Measurements from ENCODE around the gene NAGS. TPM values are rescaled to one million over a fixed set of nuclear protein-coding genes. Genes with fewer than 3 reads are reported as not detected.

NAGS gene
- polyA plus RNA-seq, 1 of the 3 experiments (the other 2 are of a cell fraction) = 1.7 TPM

DNA sequence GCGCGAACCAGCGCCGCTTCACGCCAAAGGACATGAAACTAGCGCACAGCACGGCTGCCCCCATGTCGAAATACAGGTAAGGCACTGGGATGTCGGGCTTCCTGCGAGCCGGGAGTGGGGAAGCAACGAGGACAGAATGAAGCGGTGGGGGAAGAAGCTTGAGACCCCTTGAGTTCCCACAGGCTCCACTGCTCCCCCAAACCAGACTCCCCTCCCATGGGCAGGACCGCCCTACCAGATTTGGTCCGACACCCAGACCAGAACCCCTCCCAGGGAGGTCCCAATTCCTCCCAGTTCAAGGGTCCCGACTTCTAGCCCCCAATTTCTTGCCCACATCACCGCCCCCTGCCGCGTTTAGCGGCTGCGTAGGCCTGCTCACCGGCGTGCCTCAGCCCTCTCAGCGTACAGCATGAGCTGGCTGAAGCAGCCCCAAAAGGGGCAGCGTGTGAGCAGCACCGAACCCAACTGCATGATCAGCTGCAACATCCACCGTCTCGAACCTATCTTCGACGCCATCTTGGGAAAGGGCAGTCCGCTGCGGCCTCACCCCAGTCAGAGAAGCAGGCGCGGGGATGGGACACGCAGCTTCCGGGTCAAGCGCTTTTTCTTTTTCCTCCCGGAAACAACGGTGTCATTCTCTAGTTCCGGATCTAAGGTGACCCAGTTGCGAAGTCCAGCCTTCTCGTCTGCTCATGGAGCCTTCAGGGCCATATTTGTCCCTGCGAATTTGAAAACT, 10.2 kb downstream of the NAGS start, which contains the start of gene TMEM101:
Gene TMEM101, minus strand, starts transcription at position 527 of the 736 bp plus-strand sequence. Its CDS starts 11 bp downstream, at position 516.
- H3K4me2 ChIP-seq = peak within 1 kb of the TSS; percentile 93
- CTCF ChIA-PET = interaction anchor here (0.8 to 31.1 kb wide), 8 partner anchors 8 to 101 kb away, joined by 3 to 638 read pairs (median 4); partner anchors contain the start of gene PPY
- H3K9me2 ChIP-seq = no peaks in the 10 kb centered on the region
- POLR2A ChIA-PET = interaction anchor here (0.6 to 1.8 kb wide), 4 partner anchors 11 to 236 kb away, joined by 3 to 6 read pairs (median 3); partner anchors contain the start of gene LSM12
- WGBS (ENCODE audit: low lambda C conversion rate) = 2% methylated on average over 42 of the region's 43 CpGs
- peak within 1 kb of the TSS; percentile 68 to 92 for H3K27ac ChIP-seq (ENCODE audit: low read depth in 2 of 2, low read length in 1 of 2)
- H3K4me3 ChIP-seq (ENCODE audit: low read depth in 2 of 2, low read length in 1 of 2) = peak within 1 kb of the TSS; percentile 96 to 97
- no peaks in the 10 kb centered on the region for H4K20me1 ChIP-seq (ENCODE audit: insufficient read depth)
- H3F3A ChIP-seq (replicated peaks; ENCODE audit: insufficient read depth) = peaks cover 4% of the 10 kb centered on the region
- peaks cover 0 to 32% of the 10 kb centered on the region in 2 experiments; a peak in 2 of 4 replicates for H3K4me1 ChIP-seq (ENCODE audit: control insufficient read depth in 1 of 2, insufficient read depth in 2 of 2, low read depth in 1 of 2, low read length in 1 of 2)
- peaks cover 21% of the 10 kb centered on the region; the same call in 1 of the 2 replicates for H3K79me2 ChIP-seq (ENCODE audit: insufficient read depth)
- peak within 1 kb of the TSS; percentile 91 for H3K9ac ChIP-seq
- peaks cover under 1 to 15% of the 10 kb centered on the region in 2 experiments for H3K36me3 ChIP-seq (replicated peaks in 1 of 2; ENCODE audit: control insufficient read depth in 1 of 2, insufficient read depth in 2 of 2, low read length in 1 of 2)
- DNase-seq = peak; percentile 93
- peak within 1 kb of the TSS; percentile 94 for H2AFZ ChIP-seq (ENCODE audit: low read depth)
- no peaks in the 10 kb centered on the region for H3K9me3 ChIP-seq
- H3K27me3 ChIP-seq (ENCODE audit: insufficient read depth) = no peaks in the 10 kb centered on the region
- no peak for TF ChIP-seq NFIC (IDR thresholded peaks at IDR 0.05; ENCODE audit: borderline replicate concordance)
- TF ChIP-seq GATA2 (CRISPR knock-in tag; IDR thresholded peaks at IDR 0.05) = no peak
- TF ChIP-seq SIN3A (IDR thresholded peaks at IDR 0.05; ENCODE audit: borderline replicate concordance, low read depth, low read length) = peak; percentile 88; the same call in 1 of the 2 replicates
- TF ChIP-seq, protein P1, sequence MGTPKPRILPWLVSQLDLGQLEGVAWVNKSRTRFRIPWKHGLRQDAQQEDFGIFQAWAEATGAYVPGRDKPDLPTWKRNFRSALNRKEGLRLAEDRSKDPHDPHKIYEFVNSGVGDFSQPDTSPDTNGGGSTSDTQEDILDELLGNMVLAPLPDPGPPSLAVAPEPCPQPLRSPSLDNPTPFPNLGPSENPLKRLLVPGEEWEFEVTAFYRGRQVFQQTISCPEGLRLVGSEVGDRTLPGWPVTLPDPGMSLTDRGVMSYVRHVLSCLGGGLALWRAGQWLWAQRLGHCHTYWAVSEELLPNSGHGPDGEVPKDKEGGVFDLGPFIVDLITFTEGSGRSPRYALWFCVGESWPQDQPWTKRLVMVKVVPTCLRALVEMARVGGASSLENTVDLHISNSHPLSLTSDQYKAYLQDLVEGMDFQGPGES (IDR thresholded peaks at IDR 0.05; ENCODE audit: low read depth, low read length) = no peak; the same call in 1 of the 2 replicates
- TF ChIP-seq POLR2AphosphoS5 (IDR thresholded peaks at IDR 0.05; ENCODE audit: low read depth, low read length) = peak; percentile 95
- TF ChIP-seq EZH2phosphoT487 (IDR thresholded peaks at IDR 0.05; ENCODE audit: borderline replicate concordance, low read depth) = no peak
- TF ChIP-seq SMC3 (IDR thresholded peaks at IDR 0.05; ENCODE audit: low read depth, low read length) = no peak
- TF ChIP-seq RAD21 (IDR thresholded peaks at IDR 0.05; ENCODE audit: low read length) = no peak
- TF ChIP-seq, protein P2, sequence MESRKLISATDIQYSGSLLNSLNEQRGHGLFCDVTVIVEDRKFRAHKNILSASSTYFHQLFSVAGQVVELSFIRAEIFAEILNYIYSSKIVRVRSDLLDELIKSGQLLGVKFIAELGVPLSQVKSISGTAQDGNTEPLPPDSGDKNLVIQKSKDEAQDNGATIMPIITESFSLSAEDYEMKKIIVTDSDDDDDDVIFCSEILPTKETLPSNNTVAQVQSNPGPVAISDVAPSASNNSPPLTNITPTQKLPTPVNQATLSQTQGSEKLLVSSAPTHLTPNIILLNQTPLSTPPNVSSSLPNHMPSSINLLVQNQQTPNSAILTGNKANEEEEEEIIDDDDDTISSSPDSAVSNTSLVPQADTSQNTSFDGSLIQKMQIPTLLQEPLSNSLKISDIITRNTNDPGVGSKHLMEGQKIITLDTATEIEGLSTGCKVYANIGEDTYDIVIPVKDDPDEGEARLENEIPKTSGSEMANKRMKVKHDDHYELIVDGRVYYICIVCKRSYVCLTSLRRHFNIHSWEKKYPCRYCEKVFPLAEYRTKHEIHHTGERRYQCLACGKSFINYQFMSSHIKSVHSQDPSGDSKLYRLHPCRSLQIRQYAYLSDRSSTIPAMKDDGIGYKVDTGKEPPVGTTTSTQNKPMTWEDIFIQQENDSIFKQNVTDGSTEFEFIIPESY (IDR thresholded peaks at IDR 0.05; ENCODE audit: borderline replicate concordance, low read depth) = 0 out of 2 replicates have a peak, but pooled peaks have one; percentile 41
- TF ChIP-seq GABPA (IDR thresholded peaks at IDR 0.05; ENCODE audit: low read depth) = peak; percentile 97
- no peak for TF ChIP-seq FOXM1 (IDR thresholded peaks at IDR 0.05; ENCODE audit: low read depth)
- TF ChIP-seq TEAD4 (IDR thresholded peaks at IDR 0.05; ENCODE audit: borderline replicate concordance, insufficient read depth) = no peak
- TF ChIP-seq ELF1 (IDR thresholded peaks at IDR 0.05) = peak; percentile 90
- TF ChIP-seq, protein P3, sequence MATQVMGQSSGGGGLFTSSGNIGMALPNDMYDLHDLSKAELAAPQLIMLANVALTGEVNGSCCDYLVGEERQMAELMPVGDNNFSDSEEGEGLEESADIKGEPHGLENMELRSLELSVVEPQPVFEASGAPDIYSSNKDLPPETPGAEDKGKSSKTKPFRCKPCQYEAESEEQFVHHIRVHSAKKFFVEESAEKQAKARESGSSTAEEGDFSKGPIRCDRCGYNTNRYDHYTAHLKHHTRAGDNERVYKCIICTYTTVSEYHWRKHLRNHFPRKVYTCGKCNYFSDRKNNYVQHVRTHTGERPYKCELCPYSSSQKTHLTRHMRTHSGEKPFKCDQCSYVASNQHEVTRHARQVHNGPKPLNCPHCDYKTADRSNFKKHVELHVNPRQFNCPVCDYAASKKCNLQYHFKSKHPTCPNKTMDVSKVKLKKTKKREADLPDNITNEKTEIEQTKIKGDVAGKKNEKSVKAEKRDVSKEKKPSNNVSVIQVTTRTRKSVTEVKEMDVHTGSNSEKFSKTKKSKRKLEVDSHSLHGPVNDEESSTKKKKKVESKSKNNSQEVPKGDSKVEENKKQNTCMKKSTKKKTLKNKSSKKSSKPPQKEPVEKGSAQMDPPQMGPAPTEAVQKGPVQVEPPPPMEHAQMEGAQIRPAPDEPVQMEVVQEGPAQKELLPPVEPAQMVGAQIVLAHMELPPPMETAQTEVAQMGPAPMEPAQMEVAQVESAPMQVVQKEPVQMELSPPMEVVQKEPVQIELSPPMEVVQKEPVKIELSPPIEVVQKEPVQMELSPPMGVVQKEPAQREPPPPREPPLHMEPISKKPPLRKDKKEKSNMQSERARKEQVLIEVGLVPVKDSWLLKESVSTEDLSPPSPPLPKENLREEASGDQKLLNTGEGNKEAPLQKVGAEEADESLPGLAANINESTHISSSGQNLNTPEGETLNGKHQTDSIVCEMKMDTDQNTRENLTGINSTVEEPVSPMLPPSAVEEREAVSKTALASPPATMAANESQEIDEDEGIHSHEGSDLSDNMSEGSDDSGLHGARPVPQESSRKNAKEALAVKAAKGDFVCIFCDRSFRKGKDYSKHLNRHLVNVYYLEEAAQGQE (IDR thresholded peaks at IDR 0.05; ENCODE audit: low read depth, low read length) = peak; percentile 66; the same call in 1 of the 2 replicates
- peak; percentile 99 for TF ChIP-seq YY1 (IDR thresholded peaks at IDR 0.05; ENCODE audit: low read depth)
- TF ChIP-seq, protein P4, sequence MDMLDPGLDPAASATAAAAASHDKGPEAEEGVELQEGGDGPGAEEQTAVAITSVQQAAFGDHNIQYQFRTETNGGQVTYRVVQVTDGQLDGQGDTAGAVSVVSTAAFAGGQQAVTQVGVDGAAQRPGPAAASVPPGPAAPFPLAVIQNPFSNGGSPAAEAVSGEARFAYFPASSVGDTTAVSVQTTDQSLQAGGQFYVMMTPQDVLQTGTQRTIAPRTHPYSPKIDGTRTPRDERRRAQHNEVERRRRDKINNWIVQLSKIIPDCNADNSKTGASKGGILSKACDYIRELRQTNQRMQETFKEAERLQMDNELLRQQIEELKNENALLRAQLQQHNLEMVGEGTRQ (IDR thresholded peaks at IDR 0.05; ENCODE audit: borderline replicate concordance, low read depth, low read length) = no peak
- no peak for TF ChIP-seq FOXJ3 (CRISPR knock-in tag; IDR thresholded peaks at IDR 0.05)
- TF ChIP-seq CHD2 (IDR thresholded peaks at IDR 0.05; ENCODE audit: low read length, partially characterized antibody) = peak; percentile 94
- TF ChIP-seq TAF1 (IDR thresholded peaks at IDR 0.05; ENCODE audit: borderline replicate concordance, low read depth, low read length) = peak; percentile 94
- no peak for TF ChIP-seq FOSL2 (IDR thresholded peaks at IDR 0.05; ENCODE audit: borderline replicate concordance, low read depth)
- TF ChIP-seq JUND (IDR thresholded peaks at IDR 0.05) = peak; percentile 19; the same call in 1 of the 2 replicates
- peak; percentile 77 for TF ChIP-seq MXI1 (IDR thresholded peaks at IDR 0.05; ENCODE audit: low read depth, low read length)
- no peak for TF ChIP-seq RXRA (IDR thresholded peaks at IDR 0.05; ENCODE audit: borderline replicate concordance, low read depth)
- no peak for TF ChIP-seq RFX5 (IDR thresholded peaks at IDR 0.05; ENCODE audit: low read length)

Measured in SK-N-SH (cell line).